Stimulated activated CD8-positive, alpha-beta memory T cell treated with anti-CD3 and anti-CD28 coated beads, Interleukin-4, amount 100 ng/mL, for 48 hours (primary cell): ENCODE results near the gene CYLC2.

Source experiments
- DNase-seq: peaks from one replicate; pipeline ENCODE4 v3.0.0-alpha.2; 2020

The CYLC2 gene

GRCh38 chr9:102995033-102995432 is at the start of gene CYLC2:
Gene CYLC2 (plus strand): TSS chr9:102995333. CDS start chr9:102995381, 48 bp downstream.
- no peak for DNase-seq

- DNase-seq = no peak
Observed at GRCh38 chr9:102950346-102950745, 44.8 kb upstream of the CYLC2 start.

- DNase-seq = no peak
Observed at GRCh38 chr9:102966999-102967398, 28.1 kb upstream of the CYLC2 start.

- DNase-seq = no peak
Observed at GRCh38 chr9:102967979-102968378, 27.2 kb upstream of the CYLC2 start.

GRCh38 chr9:102972780-102973179 is 22.4 kb upstream of the CYLC2 start:
- no peak for DNase-seq

- DNase-seq = no peak
Observed at GRCh38 chr9:102974530-102974929, 20.6 kb upstream of the CYLC2 start.

- DNase-seq = no peak
Observed at GRCh38 chr9:102975251-102975650, 19.9 kb upstream of the CYLC2 start.

- DNase-seq = no peak
Observed at GRCh38 chr9:102985162-102985895, 9.8 kb upstream of the CYLC2 start.

- no peak for DNase-seq
Observed at GRCh38 chr9:102986425-102986824, 8.7 kb upstream of the CYLC2 start.

- no peak for DNase-seq
Observed at GRCh38 chr9:103003689-103004088, 8.6 kb downstream of the CYLC2 start.

- DNase-seq = no peak
Observed at GRCh38 chr9:103014242-103014641, 19.1 kb downstream of the CYLC2 start.

GRCh38 chr9:103025796-103026195 is 30.7 kb downstream of the CYLC2 start:
- no peak for DNase-seq

GRCh38 chr9:103037508-103038477 is 42.7 kb downstream of the CYLC2 start:
- DNase-seq = no peak

- DNase-seq = no peak
Observed at GRCh38 chr9:103041961-103042360, 46.8 kb downstream of the CYLC2 start.
